Neural progenitor cell (in vitro differentiated cells): ENCODE data around the gene CAPSL.

Experiments
- CTCF ChIP-seq: fragments of 200-600 bp; sonication (generic); IDR thresholded peaks from 2 replicates; pipeline ENCODE4 v1.5.1; 2017; ENCODE audit warnings: antibody characterized with exemption, mild to moderate bottlenecking
- EZH2 ChIP-seq: fragments of 200-600 bp; sonication (generic); IDR thresholded peaks from 2 replicates; pipeline ENCODE4 v1.6.1; 2017; ENCODE audit warnings: antibody characterized with exemption, mild to moderate bottlenecking, moderate library complexity

- TF ChIP-seq CTCF (no peak), EZH2 (no peak)
Observed at GRCh38 chr5:35938568-35939227, at the start of gene CAPSL.
